PFSK-1 (cell line): Measurements from ENCODE around the gene NCCRP1.

Experiments
- FOXP2 ChIP-seq: optimal IDR thresholded peaks from 2 replicates; pipeline ENCODE3; 2011; ENCODE audit warnings: borderline replicate concordance, control low read depth, inconsistent platforms; ENCODE audit not compliant: insufficient read depth; ENCODE audit errors: extremely low read length, extremely low read depth
- POLR2AphosphoS5 ChIP-seq: IDR thresholded peaks from 2 replicates; pipeline ENCODE4 v1.6.1; 2012; ENCODE audit warnings: low read depth, mild to moderate bottlenecking, control low read depth, low read length, moderate library complexity
- SIN3A ChIP-seq: IDR thresholded peaks from 2 replicates; pipeline ENCODE4 v1.6.1; 2012; ENCODE audit warnings: mild to moderate bottlenecking, low read length, moderate library complexity, borderline replicate concordance; ENCODE audit not compliant: insufficient read depth
- TAF1 ChIP-seq: IDR thresholded peaks from 2 replicates; pipeline ENCODE4 v1.6.1; 2012; ENCODE audit warnings: low read length, control low read depth, borderline replicate concordance; ENCODE audit not compliant: insufficient read depth
- TF ChIP-seq, protein P1 (sequence below), 2 experiments: IDR thresholded peaks; 2 replicates each; pipeline versions ENCODE4 v1.6.1 to v1.8.0; 2011 to 2012; ENCODE audit warnings: low read depth in 2 of 2, low read length in 2 of 2, control low read depth in 1 of 2, inconsistent platforms in 1 of 2, mild to moderate bottlenecking in 1 of 2, moderate library complexity in 1 of 2; ENCODE audit not compliant: insufficient read depth in 1 of 2

NCCRP1 gene

DNA sequence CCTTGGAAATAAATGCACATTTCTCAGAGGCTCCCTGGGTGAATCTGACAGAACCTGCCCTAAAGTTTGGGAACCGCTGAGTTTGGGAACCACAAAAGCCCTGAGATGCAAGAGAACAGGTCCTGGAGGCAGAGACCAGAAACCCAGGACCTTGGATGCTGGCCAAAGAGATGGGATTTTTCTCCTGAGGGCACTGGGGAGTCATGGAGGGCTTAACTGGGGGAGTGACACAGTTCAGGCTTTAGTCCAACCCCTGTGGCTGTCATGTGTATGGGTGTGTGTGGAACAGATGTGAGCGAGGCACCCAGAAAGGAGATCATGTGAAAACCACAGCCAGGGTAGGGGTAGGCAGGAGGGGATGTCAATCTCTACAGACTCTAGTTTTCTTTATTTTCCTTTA, 3.9 kb upstream of the NCCRP1 start:
- TF ChIP-seq, protein P1, sequence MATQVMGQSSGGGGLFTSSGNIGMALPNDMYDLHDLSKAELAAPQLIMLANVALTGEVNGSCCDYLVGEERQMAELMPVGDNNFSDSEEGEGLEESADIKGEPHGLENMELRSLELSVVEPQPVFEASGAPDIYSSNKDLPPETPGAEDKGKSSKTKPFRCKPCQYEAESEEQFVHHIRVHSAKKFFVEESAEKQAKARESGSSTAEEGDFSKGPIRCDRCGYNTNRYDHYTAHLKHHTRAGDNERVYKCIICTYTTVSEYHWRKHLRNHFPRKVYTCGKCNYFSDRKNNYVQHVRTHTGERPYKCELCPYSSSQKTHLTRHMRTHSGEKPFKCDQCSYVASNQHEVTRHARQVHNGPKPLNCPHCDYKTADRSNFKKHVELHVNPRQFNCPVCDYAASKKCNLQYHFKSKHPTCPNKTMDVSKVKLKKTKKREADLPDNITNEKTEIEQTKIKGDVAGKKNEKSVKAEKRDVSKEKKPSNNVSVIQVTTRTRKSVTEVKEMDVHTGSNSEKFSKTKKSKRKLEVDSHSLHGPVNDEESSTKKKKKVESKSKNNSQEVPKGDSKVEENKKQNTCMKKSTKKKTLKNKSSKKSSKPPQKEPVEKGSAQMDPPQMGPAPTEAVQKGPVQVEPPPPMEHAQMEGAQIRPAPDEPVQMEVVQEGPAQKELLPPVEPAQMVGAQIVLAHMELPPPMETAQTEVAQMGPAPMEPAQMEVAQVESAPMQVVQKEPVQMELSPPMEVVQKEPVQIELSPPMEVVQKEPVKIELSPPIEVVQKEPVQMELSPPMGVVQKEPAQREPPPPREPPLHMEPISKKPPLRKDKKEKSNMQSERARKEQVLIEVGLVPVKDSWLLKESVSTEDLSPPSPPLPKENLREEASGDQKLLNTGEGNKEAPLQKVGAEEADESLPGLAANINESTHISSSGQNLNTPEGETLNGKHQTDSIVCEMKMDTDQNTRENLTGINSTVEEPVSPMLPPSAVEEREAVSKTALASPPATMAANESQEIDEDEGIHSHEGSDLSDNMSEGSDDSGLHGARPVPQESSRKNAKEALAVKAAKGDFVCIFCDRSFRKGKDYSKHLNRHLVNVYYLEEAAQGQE (IDR thresholded peaks at IDR 0.05; ENCODE audit: insufficient read depth in 1 of 2, low read depth in 2 of 2, low read length in 2 of 2), result no peak
- TF ChIP-seq TAF1, result no peak
- TF ChIP-seq POLR2AphosphoS5, result no peak
- TF ChIP-seq FOXP2, result no peak
- no peak for TF ChIP-seq SIN3A

DNA sequence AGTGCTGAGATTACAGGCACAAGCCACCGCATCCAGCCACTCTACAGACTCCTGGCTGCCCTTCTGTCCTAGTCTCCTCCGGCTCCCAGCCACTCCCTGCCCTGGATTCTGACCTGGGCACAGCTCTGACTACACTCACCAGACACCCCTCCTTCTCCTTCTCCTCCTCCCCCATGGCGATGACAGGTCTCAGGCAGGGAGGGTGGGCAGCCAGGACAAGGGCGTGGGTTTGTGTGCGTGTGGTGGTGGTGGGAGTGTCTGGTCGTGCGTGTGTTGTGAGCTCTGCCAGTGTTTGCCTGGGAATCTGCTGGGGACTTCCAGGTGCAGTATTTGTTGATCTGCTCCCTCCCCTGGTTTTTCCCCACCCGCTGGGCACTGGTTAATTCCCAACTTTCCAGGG, 3.0 kb upstream of the NCCRP1 start:
- TF ChIP-seq FOXP2, result no peak
- no peak for TF ChIP-seq TAF1
- TF ChIP-seq SIN3A, result no peak
- TF ChIP-seq, protein P1 (IDR thresholded peaks at IDR 0.05; ENCODE audit: insufficient read depth in 1 of 2, low read depth in 2 of 2, low read length in 2 of 2), result no peak
- no peak for TF ChIP-seq POLR2AphosphoS5

DNA sequence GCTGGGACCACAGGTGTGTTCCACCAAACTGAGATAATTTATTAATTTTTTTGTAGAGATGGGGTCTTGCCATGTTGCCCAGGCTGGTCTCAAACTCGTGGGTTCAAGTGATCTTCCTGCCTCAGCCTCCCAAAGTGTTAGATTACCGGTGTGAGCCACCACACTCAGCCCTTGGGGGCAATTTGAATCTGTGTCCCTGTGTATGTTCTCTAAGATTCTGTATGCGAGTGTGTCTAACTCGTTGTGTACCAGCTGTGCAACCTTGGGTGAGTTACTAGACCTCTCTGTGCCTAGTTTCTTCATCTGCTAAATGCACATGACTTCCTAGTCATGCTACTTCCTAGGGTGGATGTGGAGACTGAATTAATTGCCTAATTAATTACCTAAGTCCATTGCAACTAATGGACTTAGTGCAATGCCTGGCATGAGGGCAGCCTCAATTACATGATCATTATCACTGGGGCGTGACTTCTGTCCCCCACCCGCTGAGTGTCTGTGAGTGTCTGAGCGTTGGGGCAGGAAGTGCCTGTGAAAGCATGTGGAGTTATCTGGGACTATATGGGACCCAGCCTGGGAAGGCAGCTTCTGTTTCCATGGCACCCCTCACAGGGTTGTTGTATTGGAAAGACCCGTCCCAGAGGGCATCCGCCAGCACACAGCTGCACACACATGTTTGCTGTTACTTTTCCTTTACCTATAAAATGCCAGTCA, 1.8 kb upstream of the NCCRP1 start:
- TF ChIP-seq TAF1, result no peak
- TF ChIP-seq, protein P1 (IDR thresholded peaks at IDR 0.05; ENCODE audit: insufficient read depth in 1 of 2, low read depth in 2 of 2, low read length in 2 of 2), result no peak
- no peak for TF ChIP-seq FOXP2
- TF ChIP-seq POLR2AphosphoS5, result no peak
- TF ChIP-seq SIN3A, result no peak

DNA sequence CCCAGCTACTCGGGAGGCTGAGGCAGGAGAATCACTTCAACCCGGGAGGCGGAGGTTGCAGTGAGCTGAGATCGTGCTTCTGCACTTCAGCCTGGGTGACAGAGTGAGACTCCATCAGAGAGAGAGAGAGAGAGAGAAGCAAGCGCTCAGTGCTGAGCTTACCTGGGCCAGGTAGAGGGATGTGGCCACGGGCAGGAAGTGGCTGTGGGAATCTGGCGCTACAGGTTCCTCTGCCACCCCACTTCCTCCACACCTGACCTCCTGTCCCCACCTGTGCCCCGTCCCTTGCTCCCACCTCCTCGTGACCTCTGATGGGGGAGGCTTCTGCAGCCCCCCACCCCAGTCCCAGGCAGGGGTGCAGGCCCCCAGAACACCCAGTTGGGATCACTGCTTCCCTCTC, 1.0 kb upstream of the NCCRP1 start:
- TF ChIP-seq POLR2AphosphoS5, result no peak
- TF ChIP-seq, protein P1 (IDR thresholded peaks at IDR 0.05; ENCODE audit: insufficient read depth in 1 of 2, low read depth in 2 of 2, low read length in 2 of 2), result no peak
- no peak for TF ChIP-seq TAF1
- TF ChIP-seq SIN3A, result no peak
- no peak for TF ChIP-seq FOXP2

DNA sequence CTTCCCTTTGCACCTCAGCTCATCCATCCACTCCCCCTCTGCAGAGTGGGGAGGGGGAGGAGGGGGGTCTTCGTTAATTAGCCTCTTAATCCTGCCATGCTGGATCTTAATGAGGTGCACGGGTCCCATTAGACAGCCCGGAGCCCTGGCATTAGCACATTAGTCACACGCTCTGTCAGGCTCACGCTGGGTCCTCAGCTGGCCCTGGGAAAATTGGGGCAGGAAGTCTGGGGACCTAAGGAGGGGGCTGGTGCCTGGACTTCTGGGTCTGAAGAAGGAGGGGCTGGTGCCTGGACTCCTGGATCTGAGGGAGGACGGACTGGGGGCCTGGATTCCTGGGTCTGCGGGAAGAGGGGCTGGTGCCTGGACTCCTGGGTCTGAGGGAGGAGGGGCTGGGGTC, 444 bp upstream of the NCCRP1 start:
- no peak for TF ChIP-seq SIN3A
- TF ChIP-seq, protein P1 (IDR thresholded peaks at IDR 0.05; ENCODE audit: insufficient read depth in 1 of 2, low read depth in 2 of 2, low read length in 2 of 2), result no peak
- TF ChIP-seq TAF1, result no peak
- TF ChIP-seq POLR2AphosphoS5, result no peak
- TF ChIP-seq FOXP2, result no peak
